Measurements from ENCODE around the gene RRM1.

The RRM1 gene

DNA sequence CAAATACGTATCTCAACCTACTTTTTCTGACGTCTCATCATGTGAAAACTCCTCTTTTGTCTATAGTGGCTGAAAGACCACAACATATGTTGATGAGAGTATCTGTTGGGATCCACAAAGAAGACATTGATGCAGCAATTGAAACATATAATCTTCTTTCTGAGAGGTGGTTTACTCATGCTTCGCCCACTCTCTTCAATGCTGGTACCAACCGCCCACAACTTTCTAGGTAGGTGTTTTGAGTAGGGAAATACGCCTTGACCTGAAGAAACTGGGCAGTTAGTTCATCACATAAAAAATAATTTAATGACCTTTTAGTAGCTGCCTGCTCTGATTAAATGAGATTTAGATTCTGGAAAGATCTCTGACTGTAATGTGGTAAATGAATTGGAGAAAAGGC lies 17.2 kb downstream of the RRM1 start:
- no peaks in the 10 kb centered on the region for H4K20me1 ChIP-seq (ENCODE audit: insufficient read depth, low read length)
- no peak overlapping the region for H3K4me2 ChIP-seq (ENCODE audit: low read length)
- no peak overlapping the region for H3K27ac ChIP-seq (ENCODE audit: low read depth, low read length, poor library complexity, severe bottlenecking)
- H3K4me1 ChIP-seq (ENCODE audit: insufficient read depth, low read length, severe bottlenecking): no peaks in the 10 kb centered on the region
- H3K9ac ChIP-seq (ENCODE audit: low read length): no peak overlapping the region
- TF ChIP-seq EZH2 (IDR thresholded peaks at IDR 0.05; ENCODE audit: borderline replicate concordance, low read length): no peak
- no peak for TF ChIP-seq CTCF (IDR thresholded peaks at IDR 0.05; ENCODE audit: low read length)
- H3K36me3 ChIP-seq (ENCODE audit: insufficient read depth, low read length): peaks cover 93% of the 10 kb centered on the region
- no peaks in the 10 kb centered on the region for H3K9me3 ChIP-seq (ENCODE audit: low read length)
- H3K79me2 ChIP-seq (ENCODE audit: insufficient read depth, low read length): no peaks in the 10 kb centered on the region; the same call in 1 of the 2 replicates
- H3K4me3 ChIP-seq (ENCODE audit: low read depth, low read length, poor library complexity, severe bottlenecking): no peak overlapping the region
- no peak overlapping the region for H2AFZ ChIP-seq (ENCODE audit: low read length)
- H3K9me2 ChIP-seq (ENCODE audit: low read depth, low read length): no peaks in the 10 kb centered on the region
- H3F3A ChIP-seq (ENCODE audit: insufficient read depth, low read length): no peaks in the 10 kb centered on the region
- no peaks in the 10 kb centered on the region for H3K27me3 ChIP-seq (ENCODE audit: insufficient read depth, low read length)

- peaks cover 94% of the 10 kb centered on the region for H3K36me3 ChIP-seq (ENCODE audit: insufficient read depth, low read length)
- H3F3A ChIP-seq (ENCODE audit: insufficient read depth, low read length): no peaks in the 10 kb centered on the region
- no peaks in the 10 kb centered on the region for H3K27me3 ChIP-seq (ENCODE audit: insufficient read depth, low read length)
- H3K9ac ChIP-seq (ENCODE audit: low read length): no peak overlapping the region
- no peak overlapping the region for H3K27ac ChIP-seq (ENCODE audit: low read depth, low read length, poor library complexity, severe bottlenecking)
- H3K79me2 ChIP-seq (ENCODE audit: insufficient read depth, low read length): no peaks in the 10 kb centered on the region
- TF ChIP-seq EZH2 (IDR thresholded peaks at IDR 0.05; ENCODE audit: borderline replicate concordance, low read length) (no peak), CTCF (IDR thresholded peaks at IDR 0.05; ENCODE audit: low read length) (no peak)
- no peaks in the 10 kb centered on the region for H3K9me3 ChIP-seq (ENCODE audit: low read length)
- H3K4me3 ChIP-seq (ENCODE audit: low read depth, low read length, poor library complexity, severe bottlenecking): no peak overlapping the region
- no peak overlapping the region for H3K4me2 ChIP-seq (ENCODE audit: low read length)
- H4K20me1 ChIP-seq (ENCODE audit: insufficient read depth, low read length): no peaks in the 10 kb centered on the region
- no peaks in the 10 kb centered on the region for H3K9me2 ChIP-seq (ENCODE audit: low read depth, low read length)
- H2AFZ ChIP-seq (ENCODE audit: low read length): no peak overlapping the region
- no peaks in the 10 kb centered on the region for H3K4me1 ChIP-seq (ENCODE audit: insufficient read depth, low read length, severe bottlenecking)
Observed at GRCh38 chr11:4115128-4115527, 20.5 kb downstream of the RRM1 start.

DNA sequence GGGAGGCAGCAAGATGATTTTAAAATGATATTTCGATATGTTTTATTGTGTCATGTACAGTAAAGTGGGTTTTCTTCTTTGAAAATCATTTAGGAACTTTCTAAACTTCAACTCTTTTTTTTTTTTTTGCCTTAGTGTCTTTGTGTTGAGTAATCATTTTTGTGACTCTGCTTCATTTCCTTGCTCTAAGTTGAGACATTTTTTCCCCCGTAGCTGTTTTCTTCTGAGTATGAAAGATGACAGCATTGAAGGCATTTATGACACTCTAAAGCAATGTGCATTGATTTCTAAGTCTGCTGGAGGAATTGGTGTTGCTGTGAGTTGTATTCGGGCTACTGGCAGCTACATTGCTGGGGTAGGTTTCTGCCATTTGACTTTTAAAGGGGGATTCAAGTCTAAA lies 23.5 kb downstream of the RRM1 start:
- Histone ChIP-seq H3K27ac (ENCODE audit: low read depth, low read length, poor library complexity, severe bottlenecking) (no peak overlapping the region), H2AFZ (ENCODE audit: low read length) (no peak overlapping the region), H4K20me1 (ENCODE audit: insufficient read depth, low read length) (no peaks in the 10 kb centered on the region), H3K4me1 (ENCODE audit: insufficient read depth, low read length, severe bottlenecking) (no peaks in the 10 kb centered on the region), H3K9me2 (ENCODE audit: low read depth, low read length) (no peaks in the 10 kb centered on the region), H3K9me3 (ENCODE audit: low read length) (no peaks in the 10 kb centered on the region), H3K4me2 (ENCODE audit: low read length) (no peak overlapping the region), H3K36me3 (ENCODE audit: insufficient read depth, low read length) (peaks cover 93% of the 10 kb centered on the region), H3K79me2 (ENCODE audit: insufficient read depth, low read length) (no peaks in the 10 kb centered on the region), H3K4me3 (ENCODE audit: low read depth, low read length, poor library complexity, severe bottlenecking) (no peak overlapping the region), H3K9ac (ENCODE audit: low read length) (no peak overlapping the region), H3F3A (ENCODE audit: insufficient read depth, low read length) (no peaks in the 10 kb centered on the region), H3K27me3 (ENCODE audit: insufficient read depth, low read length) (no peaks in the 10 kb centered on the region)
- TF ChIP-seq EZH2 (IDR thresholded peaks at IDR 0.05; ENCODE audit: borderline replicate concordance, low read length) (no peak), CTCF (IDR thresholded peaks at IDR 0.05; ENCODE audit: low read length) (no peak)
